Measurements from ENCODE around the gene AUP1. TPM values are rescaled to one million over a fixed set of nuclear protein-coding genes. Genes with fewer than 3 reads are reported as not detected.

The AUP1 gene
- total RNA-seq, 4 donors from 2014 or later: 94.0 to 116 (median 112) TPM

- no peak overlapping the region for H3K4me3 ChIP-seq (ENCODE audit: low read depth, poor library complexity, severe bottlenecking)
- 45 to 61% methylated on average over 6 of the region's 6 CpGs for WGBS, 2 donors
- intact Hi-C loops (cut with DNase I; ENCODE audit: low total_unique reads): no loop called here
- DNase-seq (ENCODE audit: low spot score in 2 of 2): peak in 1 of 2 donors; percentile 70
- TF ChIP-seq POLR2A (IDR thresholded peaks at IDR 0.05): no peak
- no peak for TF ChIP-seq CTCF (IDR thresholded peaks at IDR 0.05)
Measured at GRCh38 chr2:74560591-74560990, 31.1 kb upstream of the AUP1 start.

- intact Hi-C loops (cut with DNase I; ENCODE audit: low total_unique reads): no loop called here
- no peak for DNase-seq (ENCODE audit: low spot score in 2 of 2)
- H3K4me3 ChIP-seq (ENCODE audit: low read depth, poor library complexity, severe bottlenecking): no peak overlapping the region
- TF ChIP-seq POLR2A (IDR thresholded peaks at IDR 0.05) (no peak), CTCF (IDR thresholded peaks at IDR 0.05) (no peak)
- 30 to 35% methylated on average over 5 of the region's 5 CpGs for WGBS, 2 donors
Measured at GRCh38 chr2:74559912-74560311, 30.4 kb upstream of the AUP1 start.

- H3K4me3 ChIP-seq (ENCODE audit: low read depth, poor library complexity, severe bottlenecking): no peak overlapping the region
- DNase-seq (ENCODE audit: low spot score in 2 of 2): peak in 1 of 2 donors; percentile 75
- intact Hi-C loops (cut with DNase I; ENCODE audit: low total_unique reads): no loop called here
- no peak for TF ChIP-seq POLR2A (IDR thresholded peaks at IDR 0.05)
- no peak for TF ChIP-seq CTCF (IDR thresholded peaks at IDR 0.05)
- WGBS, 2 donors: 71 to 82% methylated on average over 7 of the region's 7 CpGs
Measured at GRCh38 chr2:74558284-74559230, 29.1 kb upstream of the AUP1 start.

GRCh38 chr2:74556831-74557370 is 27.4 kb upstream of the AUP1 start:
- H3K4me3 ChIP-seq (ENCODE audit: low read depth, poor library complexity, severe bottlenecking): no peak overlapping the region
- TF ChIP-seq CTCF (IDR thresholded peaks at IDR 0.05): no peak
- no peak for TF ChIP-seq POLR2A (IDR thresholded peaks at IDR 0.05)
- intact Hi-C loops (cut with DNase I; ENCODE audit: low total_unique reads): no loop called here
- 88 to 91% methylated on average over 5 to 6 of the region's 6 CpGs for WGBS, 2 donors
- DNase-seq (ENCODE audit: low spot score in 2 of 2): peak in 1 of 2 donors; percentile 82

GRCh38 chr2:74556159-74556558 is 26.7 kb upstream of the AUP1 start:
- TF ChIP-seq POLR2A (IDR thresholded peaks at IDR 0.05): no peak
- WGBS, 2 donors: 83 to 91% methylated on average over 14 of the region's 14 CpGs
- peak in 1 of 2 donors; percentile 78 for DNase-seq (ENCODE audit: low spot score in 2 of 2)
- no peak overlapping the region for H3K4me3 ChIP-seq (ENCODE audit: low read depth, poor library complexity, severe bottlenecking)
- intact Hi-C loops (cut with DNase I; ENCODE audit: low total_unique reads): no loop called here

- TF ChIP-seq POLR2A (IDR thresholded peaks at IDR 0.05) (no peak), CTCF (IDR thresholded peaks at IDR 0.05) (no peak)
- DNase-seq (ENCODE audit: low spot score in 2 of 2): peak in 1 of 2 donors; percentile 85
- intact Hi-C loops (cut with DNase I; ENCODE audit: low total_unique reads): no loop called here
- peak overlapping the region; percentile 35 for H3K4me3 ChIP-seq (ENCODE audit: low read depth, poor library complexity, severe bottlenecking)
- WGBS, 2 donors: 72 to 80% methylated on average over 17 of the region's 17 CpGs
Measured at GRCh38 chr2:74555610-74556103, 26.2 kb upstream of the AUP1 start.

Measured in lower leg skin (tissue), 4 donors.